GM23338 (cell line): ENCODE measurements around the gene SMTN. TPM values are rescaled to one million over a fixed set of nuclear protein-coding genes. Genes with fewer than 3 reads are reported as not detected.

Source experiments
- REST ChIP-seq: IDR thresholded peaks from one replicate; pipeline ENCODE4 v1.6.1; 2018; ENCODE audit warnings: antibody characterized with exemption; ENCODE audit not compliant: unreplicated experiment
- ZNF462 ChIP-seq: fragments of 250-450 bp; sonication (Bioruptor Pico); IDR thresholded peaks from 2 replicates; pipeline ENCODE4 v1.5.0; 2020; ENCODE audit warnings: mild to moderate bottlenecking, moderate library complexity
- polyA plus RNA-seq: library from polyadenylated mRNA; unstranded; fragments of >200 nt; fragmentation: Nextera tagmentation; extraction: Ambion mirVana; gene quantifications from 2 replicates; pipeline ENCODE4 v1.2.1, GENCODE V29; 2016
- total RNA-seq: library from RNA; depleted of rRNA; stranded (reverse); fragments of >200 nt; shearing (Covaris generic); gene quantifications from 2 replicates; pipeline ENCODE4 v1.2.3, GENCODE V29; 2014

Gene SMTN
- total and polyA plus RNA-seq, 2 experiments from 2014 or later = 27.4 to 32.2 TPM

- no peak for TF ChIP-seq ZNF462 (CRISPR knock-in tag)
- TF ChIP-seq REST = no peak
Measured at GRCh38 chr22:31088233-31088986, 7.3 kb downstream of the SMTN start (continued).
